ENCODE measurements around the gene SYK.

DNA sequence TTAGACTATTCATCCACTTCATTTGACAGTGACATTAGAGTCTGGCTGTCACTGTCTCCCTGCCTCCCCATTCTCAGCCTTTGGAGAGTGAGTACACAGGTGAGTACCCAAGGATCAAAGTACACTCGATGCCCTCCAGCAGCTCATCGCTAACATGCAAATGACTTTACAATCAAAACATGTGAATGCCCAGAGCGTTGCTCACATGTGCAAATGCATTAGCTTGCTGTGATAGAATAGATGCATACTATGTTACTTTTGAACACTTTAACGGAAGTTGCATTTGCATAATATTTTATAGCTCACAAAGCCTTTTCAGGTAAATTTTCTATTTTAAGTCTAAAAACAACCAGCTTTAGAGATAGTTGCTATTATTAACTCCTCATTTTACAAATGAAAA is 107.6 kb downstream of the SYK start:
- TF ChIP-seq, protein P1, sequence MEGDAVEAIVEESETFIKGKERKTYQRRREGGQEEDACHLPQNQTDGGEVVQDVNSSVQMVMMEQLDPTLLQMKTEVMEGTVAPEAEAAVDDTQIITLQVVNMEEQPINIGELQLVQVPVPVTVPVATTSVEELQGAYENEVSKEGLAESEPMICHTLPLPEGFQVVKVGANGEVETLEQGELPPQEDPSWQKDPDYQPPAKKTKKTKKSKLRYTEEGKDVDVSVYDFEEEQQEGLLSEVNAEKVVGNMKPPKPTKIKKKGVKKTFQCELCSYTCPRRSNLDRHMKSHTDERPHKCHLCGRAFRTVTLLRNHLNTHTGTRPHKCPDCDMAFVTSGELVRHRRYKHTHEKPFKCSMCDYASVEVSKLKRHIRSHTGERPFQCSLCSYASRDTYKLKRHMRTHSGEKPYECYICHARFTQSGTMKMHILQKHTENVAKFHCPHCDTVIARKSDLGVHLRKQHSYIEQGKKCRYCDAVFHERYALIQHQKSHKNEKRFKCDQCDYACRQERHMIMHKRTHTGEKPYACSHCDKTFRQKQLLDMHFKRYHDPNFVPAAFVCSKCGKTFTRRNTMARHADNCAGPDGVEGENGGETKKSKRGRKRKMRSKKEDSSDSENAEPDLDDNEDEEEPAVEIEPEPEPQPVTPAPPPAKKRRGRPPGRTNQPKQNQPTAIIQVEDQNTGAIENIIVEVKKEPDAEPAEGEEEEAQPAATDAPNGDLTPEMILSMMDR (conservative IDR thresholded peaks at IDR 0.05; ENCODE audit: low read length) = no peak
- TF ChIP-seq EZH2phosphoT487 (IDR thresholded peaks at IDR 0.05; ENCODE audit: borderline replicate concordance) = no peak
